Endothelial cell of umbilical vein (primary cell): ENCODE results near the gene CD300LD. TPM values are rescaled to one million over a fixed set of nuclear protein-coding genes. Genes with fewer than 3 reads are reported as not detected.

Source experiments
- BruUV-seq: library from RNA; stranded (reverse); fragments of 400-500 nt; replicated peaks from 2 replicates; lab custom pipeline; 2021; lab: Mats Ljungman, UMichigan
- CTCF ChIA-PET: fragments of 300-600, 350-600 bp; sonication (Branson Sonifier 250); formaldehyde crosslinking; loops from one replicate; lab custom pipeline; 2021; ENCODE audit warnings: antibody characterized with exemption, inconsistent platforms; lab: Charles Lee
- POLR2A ChIA-PET: fragments of 300-600, 350-600 bp; sonication (Branson Sonifier 250); formaldehyde crosslinking; loops from one replicate; lab custom pipeline; 2021; ENCODE audit warnings: antibody characterized with exemption, inconsistent platforms; lab: Charles Lee
- DNase-seq: peaks from one replicate; pipeline ENCODE4 v3.0.0-alpha.2; 2011; ENCODE audit warnings: low read depth, low spot score
- FAIRE-seq: peaks from 2 replicates; lab custom pipeline; 2011; peaks lifted over from hg19 to GRCh38; lab: Jason Lieb, UNC
- H2AFZ ChIP-seq: 2 replicates; pipeline ENCODE4 v1.6.0; 2012; ENCODE audit warnings: low read depth, low read length, control low read depth, inconsistent platforms
- H3K27ac ChIP-seq: 2 replicates; pipeline ENCODE4 v1.5.1; 2011; ENCODE audit warnings: low read depth, mild to moderate bottlenecking, control low read depth, low read length, moderate library complexity; ENCODE audit not compliant: insufficient read depth
- H3K27me3 ChIP-seq, 2 experiments: 2 replicates each; pipeline versions ENCODE4 v1.6.0 to v1.6.1; 2011; ENCODE audit warnings: low read length in 2 of 2, mixed read lengths in 1 of 2; ENCODE audit not compliant: control insufficient read depth in 2 of 2, insufficient read depth in 2 of 2
- H3K36me3 ChIP-seq, 2 experiments: 2 replicates in 1 of 2; 3 replicates in 1 of 2; pipeline ENCODE4 v1.5.1; 2011; ENCODE audit warnings: low read length in 2 of 2, mild to moderate bottlenecking in 1 of 2, moderate library complexity in 1 of 2; ENCODE audit not compliant: control insufficient read depth in 2 of 2, insufficient read depth in 2 of 2; ENCODE audit errors: extremely low read depth in 1 of 2
- H3K4me1 ChIP-seq: 3 replicates; pipeline ENCODE4 v1.5.1; 2011; ENCODE audit warnings: mild to moderate bottlenecking, low read length; ENCODE audit not compliant: control insufficient read depth, insufficient read depth; ENCODE audit errors: extremely low read depth
- H3K4me2 ChIP-seq: 2 replicates; pipeline ENCODE4 v1.6.1; 2011; ENCODE audit warnings: low read length, control low read depth, mixed read lengths; ENCODE audit not compliant: insufficient read depth
- H3K4me3 ChIP-seq, 3 experiments: fragments of 200-600 bp in 1 of 3; sonication (generic), shearing (Covaris generic) in 1 of 3; replicated peaks in 1 of 3; 2 replicates each; pipeline ENCODE4 v1.5.1; 2011 to 2016; ENCODE audit warnings: control low read depth in 3 of 3, low read length in 3 of 3, mild to moderate bottlenecking in 2 of 3, inconsistent platforms in 1 of 3, low read depth in 1 of 3, moderate library complexity in 1 of 3; ENCODE audit not compliant: insufficient read depth in 1 of 3
- H3K79me2 ChIP-seq: 2 replicates; pipeline ENCODE4 v1.6.0; 2012; ENCODE audit warnings: low read length, inconsistent platforms; ENCODE audit not compliant: control insufficient read depth, insufficient read depth
- H3K9ac ChIP-seq: replicated peaks from 2 replicates; pipeline ENCODE3; 2011; ENCODE audit warnings: low read length, control low read depth; ENCODE audit not compliant: insufficient read depth; ENCODE audit errors: extremely low read depth
- H3K9me1 ChIP-seq: replicated peaks from 3 replicates; pipeline ENCODE4 v1.6.0; 2011; ENCODE audit warnings: mild to moderate bottlenecking, low read length; ENCODE audit not compliant: control insufficient read depth, insufficient read depth; ENCODE audit errors: extremely low read depth
- H3K9me3 ChIP-seq: replicated peaks from 2 replicates; pipeline ENCODE4 v1.5.1; 2012; ENCODE audit warnings: low read length, inconsistent platforms; ENCODE audit not compliant: control insufficient read depth, insufficient read depth
- H4K20me1 ChIP-seq: replicated peaks from 2 replicates; pipeline ENCODE3; 2011; ENCODE audit warnings: mild to moderate bottlenecking, low read length; ENCODE audit not compliant: control insufficient read depth, insufficient read depth; ENCODE audit errors: extremely low read depth
- EZH2 ChIP-seq: IDR thresholded peaks from 2 replicates; pipeline ENCODE4 v1.6.1; 2012; ENCODE audit warnings: borderline replicate concordance, low read depth, mild to moderate bottlenecking, moderate library complexity, low read length, inconsistent platforms; ENCODE audit not compliant: severe bottlenecking
- FOS ChIP-seq: IDR thresholded peaks from 2 replicates; pipeline ENCODE4 v1.6.1; 2011; ENCODE audit warnings: mild to moderate bottlenecking, low read length, moderate library complexity, borderline replicate concordance; ENCODE audit not compliant: insufficient read depth
- GATA2 ChIP-seq: IDR thresholded peaks from 2 replicates; pipeline ENCODE4 v1.7.0; 2011; ENCODE audit warnings: low read depth, mild to moderate bottlenecking, moderate library complexity, mixed read lengths, low read length; ENCODE audit not compliant: insufficient read length, insufficient read depth
- JUN ChIP-seq: IDR thresholded peaks from 2 replicates; pipeline ENCODE4 v1.6.1; 2011; ENCODE audit warnings: borderline replicate concordance, low read depth; ENCODE audit not compliant: insufficient read length, insufficient read depth
- MYC ChIP-seq: IDR thresholded peaks from one replicate; pipeline ENCODE4 v1.6.1; 2011; ENCODE audit warnings: mild to moderate bottlenecking, low read depth, low read length
- POLR2A ChIP-seq: IDR thresholded peaks from 2 replicates; pipeline ENCODE4 v1.6.1; 2012; ENCODE audit warnings: low read depth, mild to moderate bottlenecking, control low read depth, low read length
- POLR2AphosphoS5 ChIP-seq: IDR thresholded peaks from 2 replicates; pipeline ENCODE4 v1.6.1; 2012; ENCODE audit warnings: low read depth, mild to moderate bottlenecking, control low read depth, low read length, moderate library complexity; ENCODE audit not compliant: insufficient read depth
- dilution Hi-C: fragments of 300-500 bp; cut with MboI; formaldehyde crosslinking; loops from one replicate; pipeline ENCODE4 v1.15.0; 2019; ENCODE audit warnings: low sequenced_read_pairs; ENCODE audit not compliant: extremely low pct_ligation_motif_present
- intact Hi-C: fragments of 100-400 bp; cut with micrococcal nuclease; formaldehyde crosslinking; loops from one replicate; pipeline ENCODE4 v1.10.0; 2022
- polyA plus RNA-seq, 4 experiments: library from polyadenylated mRNA; depleted of rRNA in 3 of 4; stranded (reverse) in 3 of 4; unstranded in 1 of 4; fragments of >200 nt; gene quantifications; 2 replicates each; pipeline versions ENCODE4 v1.2.1 to v1.2.3, GENCODE V29; 2011 to 2012; ENCODE audit warnings: missing spikeins in 1 of 4
- total RNA-seq: library from RNA; stranded (reverse); gene quantifications from 2 replicates; pipeline ENCODE4 v1.2.3, GENCODE V29; 2021
- TF ChIP-seq, protein P1 (sequence below), 2 donors: IDR thresholded peaks; 1 replicate in 1 of 2; 2 replicates in 1 of 2; pipeline ENCODE4 v1.5.1; 2011; ENCODE audit warnings: low read length in 2 of 2, mild to moderate bottlenecking in 2 of 2, moderate library complexity in 2 of 2, control low read depth in 1 of 2, inconsistent platforms in 1 of 2, low read depth in 1 of 2; ENCODE audit not compliant: insufficient read depth in 1 of 2; ENCODE audit errors: extremely low read depth in 1 of 2
- TF ChIP-seq, protein P2 (sequence below): IDR thresholded peaks from 2 replicates; pipeline ENCODE4 v1.6.1; 2011; ENCODE audit not compliant: insufficient read depth, insufficient read length

Gene CD300LD
- total and polyA plus RNA-seq, 2 donors (not counting 3 experiments of a cell fraction or from before 2014, with no cell fraction given): not detected

DNA sequence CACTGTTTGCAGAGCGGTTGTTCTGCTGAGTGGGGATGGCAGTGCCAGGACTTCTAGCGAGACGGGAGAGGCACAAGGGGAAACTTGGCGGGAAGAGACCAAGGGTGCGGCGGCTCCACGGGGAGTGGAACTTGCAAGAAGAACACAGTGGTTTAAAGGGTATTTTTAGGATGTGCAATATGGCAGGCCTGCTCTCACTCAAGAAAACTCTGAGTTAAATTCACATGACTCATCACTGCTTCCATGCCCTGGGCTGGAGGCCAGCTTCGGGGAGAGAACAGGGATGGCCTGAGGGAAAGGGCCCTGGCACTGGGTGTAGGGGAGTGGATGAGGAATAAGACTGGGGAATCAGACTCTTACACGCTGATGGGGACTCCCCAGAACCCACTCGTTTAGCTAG is 13.3 kb upstream of the CD300LD start:
- no peaks in the 10 kb centered on the region for H3K79me2 ChIP-seq
- no peaks in the 10 kb centered on the region for H3K36me3 ChIP-seq
- FAIRE-seq (no peak), DNase-seq (no peak)
- POLR2A ChIA-PET: no interaction called here
- H3K9me3 ChIP-seq: no peaks in the 10 kb centered on the region
- no peak for TF ChIP-seq GATA2
- TF ChIP-seq, protein P1, sequence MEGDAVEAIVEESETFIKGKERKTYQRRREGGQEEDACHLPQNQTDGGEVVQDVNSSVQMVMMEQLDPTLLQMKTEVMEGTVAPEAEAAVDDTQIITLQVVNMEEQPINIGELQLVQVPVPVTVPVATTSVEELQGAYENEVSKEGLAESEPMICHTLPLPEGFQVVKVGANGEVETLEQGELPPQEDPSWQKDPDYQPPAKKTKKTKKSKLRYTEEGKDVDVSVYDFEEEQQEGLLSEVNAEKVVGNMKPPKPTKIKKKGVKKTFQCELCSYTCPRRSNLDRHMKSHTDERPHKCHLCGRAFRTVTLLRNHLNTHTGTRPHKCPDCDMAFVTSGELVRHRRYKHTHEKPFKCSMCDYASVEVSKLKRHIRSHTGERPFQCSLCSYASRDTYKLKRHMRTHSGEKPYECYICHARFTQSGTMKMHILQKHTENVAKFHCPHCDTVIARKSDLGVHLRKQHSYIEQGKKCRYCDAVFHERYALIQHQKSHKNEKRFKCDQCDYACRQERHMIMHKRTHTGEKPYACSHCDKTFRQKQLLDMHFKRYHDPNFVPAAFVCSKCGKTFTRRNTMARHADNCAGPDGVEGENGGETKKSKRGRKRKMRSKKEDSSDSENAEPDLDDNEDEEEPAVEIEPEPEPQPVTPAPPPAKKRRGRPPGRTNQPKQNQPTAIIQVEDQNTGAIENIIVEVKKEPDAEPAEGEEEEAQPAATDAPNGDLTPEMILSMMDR (IDR thresholded peaks at IDR 0.05; ENCODE audit: extremely low read depth in 1 of 2, insufficient read depth in 1 of 2, low read depth in 1 of 2, low read length in 2 of 2): no peak
- no peak for TF ChIP-seq POLR2AphosphoS5
- TF ChIP-seq, protein P2, sequence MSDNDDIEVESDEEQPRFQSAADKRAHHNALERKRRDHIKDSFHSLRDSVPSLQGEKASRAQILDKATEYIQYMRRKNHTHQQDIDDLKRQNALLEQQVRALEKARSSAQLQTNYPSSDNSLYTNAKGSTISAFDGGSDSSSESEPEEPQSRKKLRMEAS: no peak
- no peak for TF ChIP-seq MYC
- no peak for TF ChIP-seq POLR2A
- no peak overlapping the region for H3K4me3 ChIP-seq
- dilution Hi-C loops (no loop called here), intact Hi-C loops (no loop called here)
- no peaks in the 10 kb centered on the region for H3K27me3 ChIP-seq
- BruUV-seq: no TSS peak
- H4K20me1 ChIP-seq: no peaks in the 10 kb centered on the region
- no peak overlapping the region for H3K27ac ChIP-seq
- CTCF ChIA-PET: no interaction called here
- no peak overlapping the region for H3K9ac ChIP-seq
- H3K9me1 ChIP-seq: no peaks in the 10 kb centered on the region
- H3K4me1 ChIP-seq: no peaks in the 10 kb centered on the region
- H2AFZ ChIP-seq: no peak overlapping the region
- no peak overlapping the region for H3K4me2 ChIP-seq

DNA sequence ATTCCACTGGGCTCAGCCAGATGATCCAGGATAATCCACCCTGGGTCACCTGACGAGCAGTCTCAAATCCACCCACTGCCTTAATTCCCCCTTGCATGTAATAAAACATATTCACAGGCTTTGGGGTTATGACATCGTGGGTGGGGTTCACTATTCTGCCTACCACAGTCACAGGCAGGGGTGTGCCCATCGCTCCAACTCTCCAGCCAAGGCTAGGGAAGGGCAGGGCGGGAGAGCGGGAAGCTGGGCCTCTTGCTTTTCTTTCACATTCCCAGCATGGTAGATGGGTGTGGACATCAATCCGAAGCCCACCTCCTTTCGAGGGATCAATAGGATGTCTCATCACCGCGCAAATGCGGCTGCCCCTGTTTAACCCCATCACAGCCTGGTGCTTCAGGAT is 12.7 kb upstream of the CD300LD start:
- H4K20me1 ChIP-seq: no peaks in the 10 kb centered on the region
- H3K9ac ChIP-seq: no peak overlapping the region
- H3K27ac ChIP-seq: no peak overlapping the region
- H3K36me3 ChIP-seq: no peaks in the 10 kb centered on the region
- intact Hi-C loops (no loop called here), dilution Hi-C loops (no loop called here)
- H3K79me2 ChIP-seq: no peaks in the 10 kb centered on the region
- DNase-seq (no peak), FAIRE-seq (no peak)
- no peaks in the 10 kb centered on the region for H3K27me3 ChIP-seq
- no peaks in the 10 kb centered on the region for H3K9me1 ChIP-seq
- no peak overlapping the region for H3K4me3 ChIP-seq
- ChIA-PET POLR2A (no interaction called here), CTCF (interaction anchor here (1.0 to 1.1 kb wide), 2 partner anchors 237 to 1174 kb away, joined by 3 read pairs; no protein-coding TSS in a partner anchor)
- TF ChIP-seq EZH2 (no peak), MYC (no peak), FOS (no peak), GATA2 (no peak), POLR2A (no peak), JUN (no peak), POLR2AphosphoS5 (no peak)
- TF ChIP-seq, protein P1 (IDR thresholded peaks at IDR 0.05; ENCODE audit: extremely low read depth in 1 of 2, insufficient read depth in 1 of 2, low read depth in 1 of 2, low read length in 2 of 2): no peak
- TF ChIP-seq, protein P2: no peak
- H3K4me2 ChIP-seq: no peak overlapping the region
- H3K4me1 ChIP-seq: no peaks in the 10 kb centered on the region
- BruUV-seq: no TSS peak
- H2AFZ ChIP-seq: no peak overlapping the region
- no peaks in the 10 kb centered on the region for H3K9me3 ChIP-seq
